Neural cell (in vitro differentiated cells): ENCODE measurements around the gene GH1. TPM values are rescaled to one million over a fixed set of nuclear protein-coding genes. Genes with fewer than 3 reads are reported as not detected.

ENCODE experiments used
- H2AFZ ChIP-seq: fragments of 200-600, 300-800 bp; sonication (generic), shearing (Covaris generic); 2 replicates; pipeline ENCODE4 v1.6.0; 2014; ENCODE audit warnings: low read depth, mild to moderate bottlenecking, antibody characterized with exemption, low read length, moderate library complexity
- H3F3A ChIP-seq: fragments of 200-600 bp; shearing (Covaris generic); 2 replicates; pipeline ENCODE4 v1.6.1; 2016; ENCODE audit warnings: mild to moderate bottlenecking, moderate library complexity, mixed read lengths, antibody characterized with exemption, low read length; ENCODE audit not compliant: insufficient read depth, poor library complexity, severe bottlenecking
- H3K27ac ChIP-seq: fragments of 200-600, 300-800 bp; sonication (generic), shearing (Covaris generic); 2 replicates; pipeline ENCODE4 v1.5.1; 2014; ENCODE audit warnings: mild to moderate bottlenecking, low read length, moderate library complexity
- H3K27me3 ChIP-seq: fragments of 300-800, 200-600 bp; sonication (generic), shearing (Covaris generic); 2 replicates; pipeline ENCODE4 v1.6.0; 2014; ENCODE audit warnings: mild to moderate bottlenecking, low read depth, low read length, moderate library complexity; ENCODE audit not compliant: insufficient read depth
- H3K36me3 ChIP-seq: fragments of 300-800, 200-600 bp; sonication (generic), shearing (Covaris generic); 2 replicates; pipeline ENCODE4 v1.5.1; 2014; ENCODE audit warnings: mild to moderate bottlenecking, antibody characterized with exemption, low read length, moderate library complexity; ENCODE audit not compliant: insufficient read depth
- H3K4me2 ChIP-seq: fragments of 300-800, 200-600 bp; sonication (generic), shearing (Covaris generic); 2 replicates; pipeline ENCODE4 v1.6.0; 2014; ENCODE audit warnings: mild to moderate bottlenecking, low read length
- H3K4me3 ChIP-seq: fragments of 300-800, 200-600 bp; sonication (generic), shearing (Covaris generic); 2 replicates; pipeline ENCODE4 v1.5.1; 2014; ENCODE audit warnings: mild to moderate bottlenecking, low read length, moderate library complexity
- H3K79me2 ChIP-seq: fragments of 200-600 bp; shearing (Covaris generic); replicated peaks from 2 replicates; pipeline ENCODE4 v1.6.0; 2014; ENCODE audit warnings: mild to moderate bottlenecking, low read length, moderate library complexity; ENCODE audit not compliant: insufficient read depth
- H3K9ac ChIP-seq: fragments of 300-800, 200-600 bp; sonication (generic), shearing (Covaris generic); 2 replicates; pipeline ENCODE4 v1.6.1; 2016; ENCODE audit warnings: mild to moderate bottlenecking, low read length, mixed read lengths
- H3K9me2 ChIP-seq: fragments of 200-600 bp; shearing (Covaris generic); 2 replicates; pipeline ENCODE4 v1.6.1; 2016; ENCODE audit warnings: mild to moderate bottlenecking, low read length, mixed read lengths; ENCODE audit not compliant: insufficient read depth
- H3K9me3 ChIP-seq: fragments of 200-600, 300-800 bp; sonication (generic), shearing (Covaris generic); 2 replicates; pipeline ENCODE4 v1.6.1; 2016; ENCODE audit warnings: mild to moderate bottlenecking, mixed run types, low read length, moderate library complexity, mixed read lengths
- H4K20me1 ChIP-seq: fragments of 200-600 bp; shearing (Covaris generic); 2 replicates; pipeline ENCODE4 v1.6.1; 2016; ENCODE audit warnings: mild to moderate bottlenecking, mixed run types; ENCODE audit not compliant: insufficient read depth
- EP300 ChIP-seq: fragments of 450-650 bp; conservative IDR thresholded peaks from 2 replicates; pipeline ENCODE4 v1.6.1; 2014; ENCODE audit warnings: antibody characterized with exemption, mild to moderate bottlenecking, moderate library complexity; ENCODE audit not compliant: poor library complexity, severe bottlenecking
- EZH2 ChIP-seq: fragments of 200-600, 300-800 bp; shearing (Covaris generic), sonication (generic); IDR thresholded peaks from 2 replicates; pipeline ENCODE4 v1.6.1; 2014; ENCODE audit warnings: antibody characterized with exemption, low read length, borderline replicate concordance, mild to moderate bottlenecking; ENCODE audit not compliant: insufficient read depth, poor library complexity, severe bottlenecking
- MXI1 ChIP-seq: fragments of 450-650 bp; conservative IDR thresholded peaks from 2 replicates; pipeline ENCODE4 v1.6.1; 2014; ENCODE audit warnings: antibody characterized with exemption, mild to moderate bottlenecking; ENCODE audit not compliant: poor library complexity, severe bottlenecking
- POLR2AphosphoS5 ChIP-seq: IDR thresholded peaks from 2 replicates; pipeline ENCODE4 v1.6.1; 2012
- RAD21 ChIP-seq: fragments of 450-650 bp; conservative IDR thresholded peaks from 2 replicates; pipeline ENCODE4 v1.6.1; 2014; ENCODE audit warnings: antibody characterized with exemption, mild to moderate bottlenecking, moderate library complexity
- REST ChIP-seq: IDR thresholded peaks from 2 replicates; pipeline ENCODE4 v1.6.1; 2012; ENCODE audit warnings: borderline replicate concordance
- SMC3 ChIP-seq: fragments of 450-650 bp; conservative IDR thresholded peaks from 2 replicates; pipeline ENCODE4 v1.6.1; 2014; ENCODE audit warnings: antibody characterized with exemption, mild to moderate bottlenecking, moderate library complexity; ENCODE audit not compliant: poor library complexity
- TAF1 ChIP-seq: IDR thresholded peaks from 2 replicates; pipeline ENCODE4 v1.6.1; 2012; ENCODE audit warnings: low read depth
- polyA plus RNA-seq: library from polyadenylated mRNA; depleted of rRNA; stranded (reverse); fragments of >200 nt; gene quantifications from 2 replicates; pipeline ENCODE4 v1.2.3, GENCODE V29; 2014
- TF ChIP-seq, protein P1 (sequence below): fragments of 450-650 bp; IDR thresholded peaks from 2 replicates; pipeline ENCODE4 v1.5.1; 2014; ENCODE audit warnings: antibody characterized with exemption, mild to moderate bottlenecking, moderate library complexity; ENCODE audit not compliant: poor library complexity, severe bottlenecking

GH1 gene
- polyA plus RNA-seq, 1 donor from 2014 or later: not detected

GRCh38 chr17:63945784-63946439 lies 27.3 kb upstream of the GH1 start:
- Histone ChIP-seq H3K9me2 (no peaks in the 10 kb centered on the region), H3K36me3 (no peaks in the 10 kb centered on the region), H3K9ac (no peak overlapping the region), H3K79me2 (no peaks in the 10 kb centered on the region), H4K20me1 (no peaks in the 10 kb centered on the region), H2AFZ (no peak overlapping the region), H3F3A (no peaks in the 10 kb centered on the region), H3K9me3 (peaks cover 3% of the 10 kb centered on the region), H3K4me3 (no peak overlapping the region), H3K27me3 (no peaks in the 10 kb centered on the region), H3K27ac (no peak overlapping the region), H3K4me2 (no peak overlapping the region)
- no peak for TF ChIP-seq MXI1
- no peak for TF ChIP-seq SMC3
- TF ChIP-seq, protein P1, sequence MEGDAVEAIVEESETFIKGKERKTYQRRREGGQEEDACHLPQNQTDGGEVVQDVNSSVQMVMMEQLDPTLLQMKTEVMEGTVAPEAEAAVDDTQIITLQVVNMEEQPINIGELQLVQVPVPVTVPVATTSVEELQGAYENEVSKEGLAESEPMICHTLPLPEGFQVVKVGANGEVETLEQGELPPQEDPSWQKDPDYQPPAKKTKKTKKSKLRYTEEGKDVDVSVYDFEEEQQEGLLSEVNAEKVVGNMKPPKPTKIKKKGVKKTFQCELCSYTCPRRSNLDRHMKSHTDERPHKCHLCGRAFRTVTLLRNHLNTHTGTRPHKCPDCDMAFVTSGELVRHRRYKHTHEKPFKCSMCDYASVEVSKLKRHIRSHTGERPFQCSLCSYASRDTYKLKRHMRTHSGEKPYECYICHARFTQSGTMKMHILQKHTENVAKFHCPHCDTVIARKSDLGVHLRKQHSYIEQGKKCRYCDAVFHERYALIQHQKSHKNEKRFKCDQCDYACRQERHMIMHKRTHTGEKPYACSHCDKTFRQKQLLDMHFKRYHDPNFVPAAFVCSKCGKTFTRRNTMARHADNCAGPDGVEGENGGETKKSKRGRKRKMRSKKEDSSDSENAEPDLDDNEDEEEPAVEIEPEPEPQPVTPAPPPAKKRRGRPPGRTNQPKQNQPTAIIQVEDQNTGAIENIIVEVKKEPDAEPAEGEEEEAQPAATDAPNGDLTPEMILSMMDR: no peak
- TF ChIP-seq TAF1: no peak
- TF ChIP-seq EP300: no peak
- TF ChIP-seq RAD21: no peak
- TF ChIP-seq REST: no peak
- TF ChIP-seq POLR2AphosphoS5: no peak
- TF ChIP-seq EZH2: no peak

- H3K4me2 ChIP-seq: no peak overlapping the region
These were observed 26.3 kb upstream of the GH1 start for GRCh38 chr17:63944736-63945499.

More at GRCh38 chr17:63944736-63945499, 26.3 kb upstream of the GH1 start:
- Histone ChIP-seq H3K36me3 (no peaks in the 10 kb centered on the region), H3K27me3 (no peaks in the 10 kb centered on the region), H4K20me1 (no peaks in the 10 kb centered on the region), H3K9ac (no peak overlapping the region), H3K4me3 (no peak overlapping the region), H3K79me2 (no peaks in the 10 kb centered on the region), H2AFZ (no peak overlapping the region), H3F3A (no peaks in the 10 kb centered on the region), H3K9me3 (peaks cover 3% of the 10 kb centered on the region), H3K9me2 (no peaks in the 10 kb centered on the region), H3K27ac (no peak overlapping the region)
- no peak for TF ChIP-seq TAF1
